C4-2B (cell line): ENCODE results near the gene B4GALT5.
"Not testable (repeated sequence)": the region's sequence is repeated elsewhere in the genome, so short reads cannot be mapped to it uniquely, and the experiment has no call there.

Experiments
- H3K27ac ChIP-seq: fragments of 450-650 bp; 2 replicates; pipeline ENCODE4 v1.5.1; 2017
- ZFX ChIP-seq: fragments of 450-650 bp; IDR thresholded peaks from 2 replicates; pipeline ENCODE4 v1.6.1; 2017
- TF ChIP-seq, protein P1 (sequence below): fragments of 450-650 bp; conservative IDR thresholded peaks from 2 replicates; pipeline ENCODE4 v1.5.1; 2017; ENCODE audit warnings: mild to moderate bottlenecking

B4GALT5 gene

DNA sequence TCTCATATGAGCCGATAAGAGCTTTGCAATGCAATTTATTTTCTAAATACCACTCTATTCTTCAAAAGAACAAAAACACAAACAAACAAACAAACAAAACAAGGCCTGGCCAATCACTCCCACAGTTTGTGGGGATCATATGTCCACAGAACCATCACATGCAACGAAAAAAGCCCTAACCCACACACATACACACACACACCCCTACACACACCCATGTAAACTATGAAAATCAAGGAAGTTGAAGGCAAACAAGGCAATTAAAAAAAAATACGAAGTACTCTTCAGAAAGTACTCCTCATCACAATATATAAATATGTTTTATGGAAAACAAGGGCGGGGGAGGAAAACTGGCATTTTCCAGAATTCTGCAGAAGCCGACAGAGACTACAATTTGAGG lies 79.6 kb downstream of the B4GALT5 start:
- no peak for TF ChIP-seq ZFX
- TF ChIP-seq, protein P1, sequence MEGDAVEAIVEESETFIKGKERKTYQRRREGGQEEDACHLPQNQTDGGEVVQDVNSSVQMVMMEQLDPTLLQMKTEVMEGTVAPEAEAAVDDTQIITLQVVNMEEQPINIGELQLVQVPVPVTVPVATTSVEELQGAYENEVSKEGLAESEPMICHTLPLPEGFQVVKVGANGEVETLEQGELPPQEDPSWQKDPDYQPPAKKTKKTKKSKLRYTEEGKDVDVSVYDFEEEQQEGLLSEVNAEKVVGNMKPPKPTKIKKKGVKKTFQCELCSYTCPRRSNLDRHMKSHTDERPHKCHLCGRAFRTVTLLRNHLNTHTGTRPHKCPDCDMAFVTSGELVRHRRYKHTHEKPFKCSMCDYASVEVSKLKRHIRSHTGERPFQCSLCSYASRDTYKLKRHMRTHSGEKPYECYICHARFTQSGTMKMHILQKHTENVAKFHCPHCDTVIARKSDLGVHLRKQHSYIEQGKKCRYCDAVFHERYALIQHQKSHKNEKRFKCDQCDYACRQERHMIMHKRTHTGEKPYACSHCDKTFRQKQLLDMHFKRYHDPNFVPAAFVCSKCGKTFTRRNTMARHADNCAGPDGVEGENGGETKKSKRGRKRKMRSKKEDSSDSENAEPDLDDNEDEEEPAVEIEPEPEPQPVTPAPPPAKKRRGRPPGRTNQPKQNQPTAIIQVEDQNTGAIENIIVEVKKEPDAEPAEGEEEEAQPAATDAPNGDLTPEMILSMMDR: no peak
- H3K27ac ChIP-seq: no peak overlapping the region

DNA sequence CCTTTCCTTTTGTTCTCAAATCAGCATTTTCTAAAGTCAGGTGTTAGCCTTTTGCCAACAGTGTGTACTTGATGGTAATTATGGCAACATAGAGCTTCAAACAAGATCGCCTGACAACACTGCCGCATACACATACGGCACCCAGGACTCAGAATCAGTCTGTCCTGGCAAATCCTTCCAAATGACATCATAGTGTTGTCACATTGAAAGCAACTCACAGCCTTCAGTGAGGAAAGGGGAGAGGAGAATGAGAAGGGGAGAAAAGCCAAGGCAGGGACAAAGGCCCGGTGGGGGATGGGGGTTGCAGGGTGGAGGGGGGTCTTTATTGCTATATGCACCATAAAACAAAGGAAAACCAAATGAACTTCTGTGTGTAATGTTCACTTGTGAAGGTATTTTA lies 80.0 kb downstream of the B4GALT5 start:
- no peak overlapping the region for H3K27ac ChIP-seq
- TF ChIP-seq, protein P1: no peak
- TF ChIP-seq ZFX: no peak

DNA sequence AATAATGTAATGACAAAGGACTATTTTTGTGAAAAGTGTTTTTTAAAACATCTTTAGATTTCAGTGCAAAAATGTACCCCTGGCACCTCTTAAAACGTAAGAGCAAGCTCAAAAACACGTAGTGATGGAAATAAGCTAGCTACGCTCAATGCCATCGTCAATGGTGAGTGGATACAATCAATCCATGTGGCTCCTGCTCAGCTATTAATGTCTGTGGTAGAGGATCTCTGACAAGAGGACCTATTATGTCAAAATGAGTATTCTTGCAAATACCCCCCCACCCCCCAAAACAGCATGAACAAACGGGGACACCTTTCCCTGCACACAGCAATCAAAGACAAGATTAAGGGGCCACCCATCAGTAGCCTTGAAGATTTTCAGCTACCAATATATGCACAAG lies 80.7 kb downstream of the B4GALT5 start:
- H3K27ac ChIP-seq: no peak overlapping the region
- no peak for TF ChIP-seq ZFX
- TF ChIP-seq, protein P1: no peak

DNA sequence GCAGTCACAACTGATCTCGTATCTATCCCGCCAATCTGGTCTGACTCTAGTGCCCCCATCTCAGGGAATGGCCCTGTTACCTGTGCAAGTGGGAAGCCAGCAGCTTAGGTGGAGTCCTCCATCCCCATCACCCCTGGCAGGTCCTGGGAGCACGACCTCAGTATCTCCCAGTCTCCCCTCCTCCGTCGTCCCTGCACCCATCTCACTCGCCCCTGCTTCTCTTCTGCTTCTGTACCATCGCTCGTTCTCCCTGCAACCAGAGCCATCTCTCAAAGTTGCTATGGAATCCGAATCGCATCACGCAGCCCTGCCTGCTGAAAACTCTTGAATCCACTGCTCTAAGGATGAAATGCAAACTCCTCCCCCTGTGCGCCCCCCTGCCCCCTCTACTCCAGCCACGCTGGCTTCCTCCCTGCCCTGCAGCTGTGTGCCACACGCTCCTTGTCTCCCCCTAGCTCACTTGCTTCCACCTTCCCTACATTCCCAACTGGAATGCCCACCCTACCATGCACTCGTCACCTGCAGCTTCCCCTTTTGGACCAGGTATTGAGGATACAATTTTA lies 81.7 kb downstream of the B4GALT5 start:
- no peak for TF ChIP-seq ZFX
- TF ChIP-seq, protein P1: no peak
- H3K27ac ChIP-seq: no peak overlapping the region

DNA sequence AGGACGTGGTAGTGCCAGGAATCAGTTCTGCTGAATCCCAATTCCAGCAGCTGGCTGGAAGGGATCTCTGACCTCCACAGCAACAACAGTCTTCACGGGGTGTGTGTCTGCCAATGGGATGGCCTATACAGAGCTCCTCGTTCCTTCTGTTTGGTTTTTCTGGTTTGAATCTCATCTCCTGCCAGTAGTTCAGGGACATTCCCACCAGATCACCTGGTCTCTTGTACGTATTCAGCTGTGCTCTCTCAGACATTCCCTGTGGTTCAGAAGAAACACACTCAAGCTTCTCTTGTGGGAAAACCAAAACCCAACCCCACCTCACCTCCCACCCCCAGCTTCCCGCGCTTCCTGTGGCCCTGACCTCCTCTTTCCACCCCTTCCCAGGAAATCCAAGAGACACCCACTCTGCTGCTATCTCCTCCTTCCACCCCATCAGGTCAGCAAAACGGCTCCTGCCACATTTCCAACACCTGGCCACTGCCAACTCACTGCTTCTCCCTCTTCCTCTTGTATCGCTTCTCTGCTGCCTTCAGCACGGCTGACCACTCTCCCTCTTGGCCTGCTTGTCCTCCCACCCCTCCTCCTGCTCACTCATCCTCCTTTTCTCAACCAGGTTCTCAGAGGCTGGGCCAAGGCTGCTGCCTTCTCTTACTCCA lies 82.5 kb downstream of the B4GALT5 start:
- no peak for TF ChIP-seq ZFX
- TF ChIP-seq, protein P1: no peak
- no peak overlapping the region for H3K27ac ChIP-seq

DNA sequence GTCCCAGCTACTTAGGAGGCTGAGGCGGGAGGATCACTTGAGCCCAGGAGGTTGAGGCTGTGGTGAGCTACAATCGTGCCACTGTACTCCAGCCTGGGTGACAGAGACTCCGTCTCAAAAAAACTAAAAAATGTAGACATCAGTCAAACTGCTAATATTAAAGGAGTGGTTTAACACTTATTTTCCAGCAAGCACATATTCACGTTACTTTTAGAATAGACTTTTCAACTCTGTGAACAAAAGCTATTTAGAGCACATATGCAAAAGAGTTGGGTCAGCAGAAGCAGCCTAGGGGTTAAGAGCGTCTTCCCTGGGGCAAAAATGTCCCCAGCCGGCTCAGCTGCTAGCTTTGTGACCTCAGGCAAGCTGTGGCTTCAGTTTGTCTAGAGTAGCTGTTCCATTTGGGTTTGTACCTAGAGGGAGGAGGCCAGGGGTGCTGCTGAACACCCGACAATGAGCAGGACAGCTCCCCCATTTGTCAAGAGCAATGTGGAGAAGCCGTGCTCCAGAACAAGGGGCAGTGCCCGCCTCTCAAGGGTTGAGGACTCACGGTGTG lies 83.2 kb downstream of the B4GALT5 start:
- TF ChIP-seq, protein P1: no peak
- TF ChIP-seq ZFX: no peak
- H3K27ac ChIP-seq: no peak overlapping the region

DNA sequence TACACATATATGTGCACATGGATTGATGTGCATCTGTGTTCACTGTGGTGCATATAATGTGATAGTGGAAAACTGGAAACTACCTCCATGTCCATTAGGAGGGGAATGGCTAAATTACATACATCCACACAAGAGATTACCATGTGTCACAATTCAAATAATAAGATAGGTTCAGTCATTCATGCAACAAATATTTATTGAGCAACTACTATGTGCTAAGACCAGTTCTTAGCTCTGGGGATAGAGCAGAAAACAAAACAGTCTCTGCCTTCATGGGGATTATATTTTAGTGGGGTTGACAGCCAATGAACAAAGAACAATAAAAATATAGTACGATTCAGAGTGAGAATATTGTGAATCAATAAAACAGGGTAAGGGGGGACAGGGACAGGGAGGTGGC lies 84.1 kb downstream of the B4GALT5 start:
- H3K27ac ChIP-seq: no peak overlapping the region
- no peak for TF ChIP-seq ZFX
- TF ChIP-seq, protein P1: no peak

DNA sequence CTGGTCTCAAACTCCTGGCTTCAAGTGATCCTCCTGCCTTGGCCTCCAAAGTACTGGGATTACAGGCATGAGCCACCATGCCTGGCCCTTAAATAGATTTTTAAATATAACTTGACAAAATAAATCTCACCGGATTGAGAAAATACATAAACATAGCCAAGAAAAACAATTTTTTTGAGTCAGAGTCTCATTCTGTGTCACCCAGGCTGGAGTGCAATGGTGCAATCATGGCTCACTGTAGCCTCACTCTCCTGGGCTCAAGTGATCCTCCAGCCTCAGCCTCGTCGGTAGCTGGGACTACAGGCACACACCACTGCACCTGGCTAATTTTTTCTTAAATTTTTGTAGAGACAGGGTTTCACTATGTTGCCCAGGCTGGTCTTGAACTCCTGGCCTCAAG lies 85.4 kb downstream of the B4GALT5 start:
- H3K27ac ChIP-seq: not testable (repeated sequence)
